Hematopoietic multipotent progenitor cell treated with erythropoietin and hydrocortisone succinate and interleukin-3 and kit ligand, for 17 days (in vitro differentiated cells): ENCODE data around the gene SKIC8.
A peak's percentile ranks its signal among the peaks of the same experiment; 100 is the strongest.
"Not testable (repeated sequence)": the region's sequence is repeated elsewhere in the genome, so short reads cannot be mapped to it uniquely, and the experiment has no call there.

Experiments used
- DNase-seq: peaks from one replicate; pipeline ENCODE4 v3.0.0-alpha.2; 2015; ENCODE audit warnings: low spot score

The SKIC8 gene

DNA sequence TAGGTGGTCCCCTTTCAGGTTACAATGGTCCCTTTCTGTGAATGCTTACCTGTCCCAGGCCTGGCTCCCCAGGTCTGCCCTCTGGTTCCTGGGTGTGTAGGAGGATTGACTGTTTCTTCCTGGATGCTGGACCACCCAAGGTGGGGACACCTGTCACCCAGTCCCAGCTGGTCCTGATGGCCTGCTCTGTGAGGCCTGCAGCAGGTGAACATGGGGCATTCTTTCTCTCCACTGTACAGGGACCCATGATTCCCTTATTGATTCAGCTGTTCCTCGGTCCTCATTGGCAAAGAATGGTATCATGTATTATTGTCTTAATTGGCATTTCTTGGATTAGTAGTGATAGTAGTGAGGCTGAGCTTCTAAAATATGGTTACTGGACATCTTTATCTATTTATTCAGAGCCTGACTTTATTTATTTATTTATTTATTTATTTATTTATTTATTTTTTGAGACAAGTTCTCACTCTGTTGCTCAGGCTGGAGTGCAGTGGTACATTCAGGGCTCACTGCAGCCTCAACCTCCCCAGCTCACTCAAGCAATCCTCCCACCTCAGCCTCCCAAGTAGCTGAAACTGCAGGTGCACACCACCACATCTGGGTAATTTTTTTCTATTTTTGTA is 43.9 kb downstream of the SKIC8 start:
- no peak for DNase-seq

DNA sequence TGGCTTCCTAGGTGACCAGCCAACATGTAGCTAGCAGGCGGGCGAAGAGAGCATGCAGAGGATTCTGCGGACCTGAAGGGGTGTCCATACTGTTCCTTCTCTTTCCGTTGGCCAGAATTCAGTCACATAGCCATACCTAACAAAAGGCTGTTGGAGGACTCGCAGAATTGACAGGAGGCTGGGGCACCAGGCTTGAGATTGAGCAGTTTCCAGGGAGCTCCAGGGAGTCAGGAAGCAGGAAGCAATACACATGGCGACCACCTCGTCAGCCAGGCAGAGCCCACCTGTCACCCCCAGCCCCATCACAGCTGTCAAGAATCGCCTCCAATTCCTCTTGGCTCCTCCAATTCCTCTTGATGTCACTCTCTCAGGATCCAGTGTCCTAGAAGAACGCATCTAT is 48.3 kb downstream of the SKIC8 start:
- no peak for DNase-seq

DNA sequence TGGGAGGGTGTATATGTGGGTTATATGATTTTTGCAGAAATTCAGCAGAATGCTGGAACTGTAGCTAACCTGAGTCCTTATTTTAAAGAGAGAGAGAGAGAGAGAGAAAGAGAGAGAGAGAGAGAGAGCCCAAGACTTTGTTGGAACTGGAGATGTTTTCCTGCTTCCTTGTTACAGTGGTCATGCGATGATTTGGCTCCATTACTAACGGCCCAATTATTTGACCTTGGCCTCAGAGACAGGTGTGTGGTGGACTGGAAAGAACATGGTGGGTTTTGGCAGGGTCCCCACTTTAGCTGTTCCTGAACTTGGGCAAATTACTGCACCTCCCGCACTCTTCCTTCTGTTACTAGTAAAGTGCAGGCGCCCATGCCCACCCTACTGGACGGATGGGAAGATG is 50.3 kb downstream of the SKIC8 start:
- no peak for DNase-seq

DNA sequence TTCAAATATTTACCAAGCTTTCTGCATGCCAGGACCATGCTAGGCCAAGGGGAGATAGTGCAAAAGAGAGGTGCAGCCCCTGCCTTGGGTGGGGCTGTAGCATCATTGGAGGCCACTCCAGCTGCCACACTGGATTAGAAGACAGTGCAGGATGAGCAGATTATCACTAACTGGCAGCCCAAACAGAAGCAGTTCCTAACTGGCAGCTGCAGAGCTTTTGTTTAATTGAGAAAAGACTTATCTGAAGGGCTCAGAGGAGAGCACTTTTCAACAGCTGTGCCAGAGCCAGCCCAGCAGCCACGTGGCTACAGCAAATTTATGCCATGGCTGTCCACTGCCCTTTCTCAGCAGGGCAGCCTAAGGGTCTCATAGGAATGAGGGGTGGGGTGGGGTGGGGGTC is 51.5 kb downstream of the SKIC8 start:
- peak; percentile 66 for DNase-seq

DNA sequence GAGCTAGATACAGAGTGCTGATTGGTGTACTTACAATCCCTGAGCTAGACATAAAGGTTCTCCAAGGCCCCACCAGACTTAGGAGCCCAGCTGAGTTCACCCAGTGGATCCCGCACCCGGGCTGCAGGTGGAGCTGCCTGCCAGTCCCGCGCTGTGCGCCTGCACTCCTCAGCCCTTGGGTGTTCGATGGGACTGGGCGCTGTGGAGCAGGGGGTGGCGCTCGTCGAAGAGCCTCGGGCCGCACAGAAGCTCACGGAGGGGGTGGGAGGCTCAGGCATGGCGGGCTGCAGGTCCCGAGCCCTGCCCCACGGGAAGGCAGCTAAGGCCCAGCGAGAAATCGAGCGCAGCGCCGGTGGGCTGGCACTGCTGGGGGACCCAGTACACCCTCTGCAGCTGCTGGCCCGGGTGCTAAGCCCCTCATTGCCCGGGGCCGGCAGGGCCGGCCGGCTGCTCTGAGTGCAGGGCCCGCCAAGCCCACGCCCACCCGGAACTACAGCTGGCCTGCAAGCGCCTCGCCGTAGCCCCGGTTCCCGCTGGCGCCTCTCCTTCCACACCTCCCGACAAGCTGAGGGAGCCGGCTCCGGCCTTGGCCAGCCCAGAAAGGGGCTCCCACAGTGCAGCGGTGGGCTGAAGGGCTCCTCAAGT is 53.3 kb downstream of the SKIC8 start:
- DNase-seq: not testable (repeated sequence)

DNA sequence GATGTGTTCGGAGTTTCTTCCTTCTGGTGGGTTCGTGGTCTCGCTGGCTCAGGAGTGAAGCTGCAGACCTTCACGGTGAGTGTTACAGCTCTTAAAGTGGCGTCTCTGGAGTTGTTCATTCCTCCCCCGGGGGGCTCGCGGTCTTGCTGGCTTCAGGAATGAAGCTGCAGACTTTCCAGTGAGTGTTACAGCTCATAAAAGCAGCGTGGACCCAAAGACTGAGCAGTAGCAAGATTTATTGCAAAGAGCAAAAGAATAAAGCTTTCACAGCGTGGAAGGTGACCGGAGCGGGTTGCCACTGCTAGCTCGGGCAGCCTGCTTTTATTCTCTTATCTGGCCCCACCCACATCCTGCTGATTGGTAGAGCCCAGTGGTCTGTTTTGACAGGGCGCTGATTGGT is 54.0 kb downstream of the SKIC8 start:
- not testable (repeated sequence) for DNase-seq

DNA sequence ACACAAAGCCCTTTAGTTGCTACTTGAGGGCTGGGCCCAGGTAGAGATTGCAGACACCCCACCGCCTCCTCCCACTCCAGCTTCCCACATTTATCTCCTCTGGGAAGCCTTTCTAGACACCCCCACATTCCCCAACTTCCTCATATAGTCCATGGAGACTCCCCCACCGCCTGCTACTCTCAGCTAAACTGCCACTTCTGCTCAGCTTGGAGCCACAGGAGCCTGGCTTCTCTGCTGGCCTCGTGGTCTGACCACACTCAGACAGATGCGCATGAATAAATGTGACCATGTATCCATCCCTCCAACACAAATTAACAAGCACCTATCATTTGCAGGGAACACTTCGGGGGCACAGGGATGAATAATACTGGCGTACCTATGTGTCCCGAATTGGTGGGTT is 54.5 kb downstream of the SKIC8 start:
- no peak for DNase-seq

DNA sequence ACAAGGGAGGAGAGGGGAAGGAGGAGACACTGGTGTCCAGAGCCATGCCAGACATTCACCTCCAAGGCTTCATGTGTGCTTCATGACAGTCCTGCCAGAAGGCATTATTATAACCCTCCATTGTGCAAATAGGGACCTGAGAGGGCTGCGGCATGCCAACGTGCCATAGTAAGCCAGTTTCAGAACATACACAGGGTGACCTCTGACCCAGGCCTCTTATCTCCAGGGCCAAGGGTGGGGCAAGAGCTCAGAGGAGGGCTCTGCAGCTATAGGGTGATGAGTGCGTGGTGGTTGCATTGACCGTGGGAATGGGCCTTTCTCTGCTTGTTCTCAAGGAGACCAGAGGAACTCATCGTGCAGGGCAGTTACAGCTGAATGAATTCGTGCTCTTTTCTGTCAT is 55.3 kb downstream of the SKIC8 start:
- DNase-seq: peak; percentile 62

DNA sequence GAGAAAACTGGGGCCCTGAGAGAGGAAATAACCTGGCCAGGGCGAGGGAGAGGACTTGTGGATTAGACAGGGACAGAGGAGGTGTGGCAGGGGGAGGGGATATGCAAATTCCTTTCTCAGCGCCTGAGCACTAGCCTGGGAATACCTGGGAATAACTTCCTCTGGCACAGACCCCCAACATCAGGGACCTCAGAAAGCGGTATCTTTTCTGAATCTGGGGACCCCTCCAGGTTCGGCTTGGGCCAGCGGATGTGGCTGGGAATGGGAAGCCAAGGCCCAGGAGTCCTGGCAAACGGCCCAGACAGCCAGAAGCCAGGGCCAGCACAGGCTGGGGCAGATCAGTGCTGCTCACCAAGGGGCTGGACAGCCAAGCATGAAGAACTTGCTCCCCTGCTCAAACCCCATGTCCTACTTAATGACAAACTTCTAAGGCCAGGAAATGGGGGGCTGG is 55.9 kb downstream of the SKIC8 start:
- peak; percentile 33 for DNase-seq

DNA sequence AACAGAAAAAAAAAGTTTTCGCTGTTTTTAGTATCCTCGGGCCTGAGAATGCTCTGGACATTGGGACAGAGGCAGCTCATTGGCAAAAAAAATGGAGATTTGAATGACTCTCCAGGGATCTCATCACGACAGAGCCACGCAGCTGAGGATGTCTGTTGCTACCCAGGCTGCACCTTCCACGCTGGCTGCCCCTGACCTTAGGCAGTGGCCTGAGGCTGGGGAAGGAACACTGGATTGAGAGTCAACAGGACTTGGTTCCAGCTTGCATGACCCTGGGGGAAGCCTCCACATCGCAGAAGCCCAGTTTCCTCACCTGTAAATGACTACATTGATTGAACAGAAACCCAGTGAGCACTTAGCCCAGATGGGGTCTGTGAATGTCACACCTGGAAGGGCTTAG is 56.4 kb downstream of the SKIC8 start:
- no peak for DNase-seq

DNA sequence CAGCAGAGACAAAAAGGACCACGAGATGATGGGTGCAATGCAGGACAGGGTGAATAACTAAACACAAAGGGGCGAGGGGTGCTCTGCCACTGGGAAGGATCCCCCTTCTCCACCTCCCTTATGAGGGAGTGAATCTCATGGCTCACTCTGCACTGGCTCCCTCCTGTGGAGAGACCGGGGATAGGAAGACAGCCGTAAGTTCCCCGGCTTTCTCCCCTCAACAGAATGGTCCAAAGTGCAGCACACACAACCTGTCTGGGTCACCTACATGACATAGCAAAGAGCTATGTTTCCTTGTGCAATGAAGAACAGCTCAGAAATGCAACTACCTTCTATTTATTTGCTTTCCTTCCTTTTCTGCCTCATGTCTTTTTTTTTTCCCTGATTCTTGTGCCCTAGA is 57.3 kb downstream of the SKIC8 start:
- DNase-seq: peak; percentile 57

DNA sequence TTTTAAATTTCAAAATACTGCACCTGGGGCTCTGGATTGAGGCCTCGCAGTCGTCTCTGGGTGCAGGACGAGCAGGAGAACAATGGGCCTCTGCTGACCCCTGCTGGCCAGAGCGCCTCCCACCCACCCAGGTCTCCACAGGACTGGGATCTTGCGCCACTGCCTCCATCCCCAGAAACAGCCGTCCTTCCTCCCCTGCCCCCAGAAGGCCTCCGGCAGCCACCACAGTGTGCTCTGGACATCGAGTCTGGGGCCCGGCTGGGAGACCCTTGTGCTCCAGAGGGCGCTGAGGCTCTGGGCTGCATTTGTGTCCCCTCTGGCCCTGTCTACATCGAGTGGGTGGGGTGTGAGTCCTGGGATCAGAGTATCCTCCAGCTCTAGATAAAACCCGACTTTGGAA is 58.4 kb downstream of the SKIC8 start:
- DNase-seq: peak; percentile 78

DNA sequence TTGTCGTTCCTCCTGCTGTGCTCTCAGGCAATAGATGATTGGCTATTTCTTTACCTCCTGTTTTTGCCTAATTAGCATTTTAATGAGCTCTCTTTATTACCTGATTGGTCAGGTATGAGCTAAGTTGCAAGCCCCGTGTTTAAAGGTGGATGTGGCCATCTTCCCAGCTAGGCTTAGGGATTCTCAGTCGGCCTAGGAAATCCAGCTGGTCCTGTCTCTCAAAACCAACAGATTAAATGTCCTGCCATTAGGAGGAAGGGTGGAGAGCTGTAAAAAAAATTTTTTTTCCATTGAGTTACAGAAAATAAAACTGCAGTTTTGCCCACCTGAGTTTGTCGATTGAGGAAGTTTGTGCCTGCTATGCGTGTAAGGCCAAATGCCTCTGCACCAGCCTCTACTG is 59.6 kb downstream of the SKIC8 start:
- no peak for DNase-seq

DNA sequence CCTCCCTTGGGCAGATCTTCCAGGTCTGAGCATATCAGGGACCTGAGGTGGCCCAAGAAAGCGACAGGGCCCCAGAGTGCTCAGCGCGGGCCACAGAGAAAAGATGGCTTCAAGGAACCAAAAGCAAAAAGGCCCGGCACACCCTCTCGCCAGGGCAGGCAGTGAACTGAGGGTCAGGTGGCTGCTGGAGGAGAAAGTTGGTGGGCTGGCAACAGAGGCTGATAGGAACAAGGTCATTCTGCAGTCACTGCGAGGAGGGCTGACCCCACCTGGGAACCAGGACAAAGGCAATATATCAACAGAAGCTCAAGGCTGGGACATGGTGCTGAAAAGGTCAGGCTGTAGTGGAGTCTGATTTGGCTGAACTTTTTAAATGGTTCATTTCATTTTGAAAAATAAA is 62.3 kb downstream of the SKIC8 start:
- no peak for DNase-seq

DNA sequence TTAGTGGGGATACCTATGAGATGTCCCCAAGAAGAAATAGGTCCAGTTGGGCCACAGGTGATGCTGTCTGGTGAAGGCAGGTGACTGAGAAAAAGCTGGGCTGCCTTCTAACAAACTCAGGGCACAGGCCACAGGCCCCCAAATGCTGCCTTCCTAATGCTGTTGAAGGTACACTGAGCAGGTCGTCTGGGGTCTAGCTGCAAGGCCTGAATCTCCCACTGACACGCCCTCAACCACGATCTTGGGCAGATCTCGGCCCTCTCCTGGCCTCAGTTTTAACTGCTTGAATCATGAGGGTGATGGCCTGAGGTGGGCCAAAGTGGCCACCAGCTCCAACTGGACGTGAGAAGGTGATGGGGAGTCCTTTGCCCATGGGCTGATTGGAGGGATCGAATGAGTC is 62.9 kb downstream of the SKIC8 start:
- DNase-seq: no peak

DNA sequence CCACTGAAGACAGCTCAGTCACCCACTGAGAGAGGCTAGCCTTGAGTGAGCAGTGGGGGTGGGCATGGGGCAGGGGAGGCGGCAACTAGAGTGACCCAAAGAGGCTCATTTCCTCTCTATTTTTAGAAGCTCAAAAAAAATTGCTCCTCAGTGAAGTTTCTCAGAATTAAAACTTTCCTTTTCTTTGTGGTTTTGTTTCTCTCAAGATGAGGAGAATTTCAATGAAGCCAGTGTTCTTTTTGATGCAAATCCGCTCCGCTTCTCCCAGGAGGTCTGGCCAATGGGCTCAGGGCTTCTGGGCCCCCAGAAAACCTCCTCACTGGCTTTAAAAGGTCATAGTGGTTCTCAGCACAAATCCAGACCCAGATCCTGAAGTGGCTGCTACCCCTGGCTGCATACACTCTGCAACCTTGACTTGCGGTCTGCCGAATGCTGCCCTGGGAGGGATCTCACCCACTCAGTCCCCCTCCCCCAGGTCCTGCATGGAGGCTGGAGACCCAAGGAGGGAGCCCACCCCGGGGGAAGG is 64.8 kb downstream of the SKIC8 start, which contains the start of gene ACSBG1:
TSS of gene ACSBG1 (minus strand) at position 51 of the 526 bp plus-strand sequence. CDS start 64 bp downstream, outside the sequence.
- no peak for DNase-seq

DNA sequence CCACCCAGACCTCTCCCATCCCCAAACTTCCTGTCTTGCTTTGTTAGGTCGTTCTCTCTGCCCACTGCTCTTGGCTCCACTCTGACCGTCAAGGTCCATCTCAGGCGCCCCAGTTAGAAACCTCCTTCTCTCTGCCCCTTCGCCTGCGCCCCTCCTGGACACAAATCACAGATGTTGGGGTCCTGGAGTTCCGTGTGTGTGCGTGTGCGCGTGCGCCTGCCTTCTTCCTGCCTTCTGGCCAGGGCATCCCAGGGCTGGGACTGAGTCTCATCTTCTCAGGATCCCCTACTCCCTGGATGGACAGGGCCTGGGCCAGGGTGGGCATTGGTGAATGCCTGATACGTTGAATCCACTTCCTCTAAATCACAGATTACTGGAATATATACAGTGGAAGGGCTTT is 65.9 kb downstream of the SKIC8 start:
- no peak for DNase-seq
